HL-60/S4 treated with retinoic acid at 250 ng/mL for 4 days and 3 days (cell line): ENCODE measurements around the gene HOXA13.

Experiments
- in situ Hi-C: fragments of 300-500 bp; cut with MboI; formaldehyde crosslinking; loops from 2 replicates; pipeline ENCODE4 v1.7.0; 2022; ENCODE audit warnings: low sequenced_read_pairs

The HOXA13 gene

DNA sequence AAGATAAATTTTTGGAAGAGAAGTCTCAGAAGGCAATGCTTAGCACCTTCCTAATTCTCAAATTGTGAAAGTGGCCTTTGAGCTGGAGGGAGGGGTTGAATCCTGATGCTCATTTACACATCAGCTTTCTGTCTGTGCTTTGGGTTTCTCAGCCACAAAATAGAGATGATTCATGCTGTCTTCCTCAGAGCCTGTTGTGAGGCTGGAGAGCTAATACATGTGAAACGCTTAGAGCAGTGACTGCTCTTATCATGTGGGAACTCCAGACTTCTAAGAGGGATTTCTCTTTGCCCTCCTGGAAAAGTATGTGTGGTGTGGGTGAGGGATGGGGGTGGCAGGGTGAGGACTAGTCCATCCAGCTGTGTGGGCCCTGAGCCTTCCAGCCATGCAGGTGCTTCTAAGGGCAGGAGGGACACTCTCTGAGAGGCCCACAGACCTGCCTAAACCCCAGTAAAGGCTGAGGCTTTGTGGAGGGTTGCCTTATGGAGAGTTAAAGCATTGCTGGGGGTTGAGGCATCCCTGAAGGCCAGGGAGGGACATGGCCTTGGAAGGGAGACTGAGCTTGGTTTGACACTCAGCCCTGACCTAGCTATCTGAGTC, 37.9 kb upstream of the HOXA13 start:
- in situ Hi-C loops = no loop called here

DNA sequence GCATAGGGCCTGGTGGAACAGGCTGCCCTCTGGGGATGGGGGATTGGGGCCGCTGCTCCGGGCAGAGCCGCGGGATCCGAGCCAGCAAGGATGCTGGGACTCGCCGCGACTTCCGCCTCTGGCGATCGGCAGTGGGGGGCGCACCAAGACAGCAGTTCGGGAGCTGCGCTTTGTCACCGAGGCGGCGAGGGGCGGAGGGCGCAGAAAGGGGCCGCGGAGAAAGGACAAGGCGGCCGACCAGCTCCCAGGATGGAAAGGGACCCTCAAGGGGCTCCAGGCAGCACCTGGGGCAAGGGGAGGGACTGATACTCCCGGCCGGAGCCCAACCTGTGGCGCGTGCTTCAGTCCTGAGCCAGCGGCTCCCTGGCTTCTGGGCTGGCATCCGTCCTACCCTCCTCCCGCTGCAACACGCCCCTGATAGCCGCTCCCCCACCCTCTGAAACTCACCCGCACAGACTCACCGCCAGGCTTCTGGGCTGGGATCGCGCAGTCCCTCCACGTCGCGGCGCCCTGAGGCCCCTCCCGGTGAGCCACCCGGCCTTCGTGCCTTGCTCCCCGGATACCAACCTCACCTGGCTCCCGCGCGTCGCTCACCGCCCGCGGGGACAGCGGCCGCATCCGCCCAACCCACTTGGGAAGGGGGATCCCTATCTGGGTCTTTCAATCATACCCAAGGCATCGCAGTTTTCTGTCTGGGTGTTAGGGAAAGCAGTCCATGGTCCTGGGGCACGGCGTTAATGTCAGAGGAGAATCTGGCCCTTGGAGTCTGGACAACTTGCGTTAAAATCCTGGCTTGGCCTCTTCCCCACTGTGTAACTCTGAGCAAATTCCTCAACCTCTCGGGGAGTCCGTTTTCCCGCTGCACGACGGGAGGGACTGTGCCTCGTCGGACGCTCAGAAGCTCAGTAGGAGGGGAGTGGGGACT, 35.8 kb upstream of the HOXA13 start:
- in situ Hi-C loops = no loop called here

DNA sequence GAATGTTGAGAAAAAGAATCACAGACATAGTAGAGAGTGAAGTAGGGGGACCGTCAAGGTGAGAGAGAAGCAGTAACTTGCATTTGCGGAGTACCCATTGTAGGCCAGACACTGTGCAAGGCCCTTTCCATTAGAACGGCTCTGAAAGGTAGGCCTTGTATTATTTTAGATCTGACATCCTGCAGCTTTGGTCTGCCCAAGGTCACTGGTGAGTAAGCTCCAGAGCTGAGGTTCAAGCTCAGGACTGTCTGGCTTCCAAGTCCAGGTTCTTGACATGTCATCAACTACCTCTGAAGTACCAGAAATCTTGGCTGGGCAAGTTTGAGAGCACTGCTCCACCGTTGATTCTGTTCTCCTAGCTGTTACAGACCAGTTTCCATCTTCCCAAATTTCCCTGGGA, 29.6 kb upstream of the HOXA13 start:
- in situ Hi-C loops = no loop called here

DNA sequence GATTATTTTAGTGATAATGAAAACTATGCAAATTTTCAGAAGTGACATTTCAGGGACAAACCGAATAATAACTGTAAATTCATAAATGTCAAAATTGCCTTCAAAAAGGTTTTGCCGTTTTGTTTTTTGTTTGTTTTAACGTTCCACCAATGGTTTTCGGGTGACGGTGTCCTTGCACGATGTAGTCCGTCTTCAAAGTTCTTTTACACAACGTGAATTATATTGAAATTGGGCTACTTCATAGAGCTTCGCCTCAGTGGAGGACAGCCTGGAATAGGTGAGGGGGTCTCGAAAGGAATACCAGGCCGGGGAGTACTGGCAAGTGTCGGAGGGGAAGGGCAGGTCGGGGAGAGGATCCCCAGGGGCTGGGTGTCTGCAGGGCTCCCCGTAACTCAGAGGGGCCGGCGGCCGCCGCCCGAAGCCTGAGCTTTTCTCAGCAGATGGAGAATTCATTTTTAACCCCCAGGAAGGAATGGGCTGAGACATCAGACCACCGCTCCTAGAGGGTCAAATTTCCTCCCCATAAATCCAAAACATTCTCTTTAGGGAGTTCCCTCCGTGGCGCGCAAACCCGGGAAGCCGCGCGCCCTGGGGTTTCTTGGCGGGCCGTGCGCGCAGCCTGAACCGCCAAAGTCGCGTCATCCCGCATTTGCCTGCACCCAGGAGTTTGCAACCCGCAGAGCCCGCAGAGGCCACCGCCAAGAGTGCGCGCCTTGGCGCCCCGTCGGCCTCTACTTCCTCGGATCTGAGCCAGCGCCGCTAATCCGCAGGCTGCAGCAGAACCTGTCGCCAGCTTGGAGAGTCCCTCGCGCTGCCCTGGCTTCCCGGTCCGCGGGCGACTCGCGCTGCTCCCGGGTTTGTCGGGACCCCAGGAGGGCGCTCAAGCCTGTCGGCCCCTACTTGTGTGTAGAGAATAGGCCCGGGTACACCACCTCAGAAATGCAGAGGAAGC, 25.4 kb upstream of the HOXA13 start:
- in situ Hi-C loops = loop anchor here (25.0 kb wide), 2 partner anchors 337 to 562 kb away; no protein-coding TSS in a partner anchor

DNA sequence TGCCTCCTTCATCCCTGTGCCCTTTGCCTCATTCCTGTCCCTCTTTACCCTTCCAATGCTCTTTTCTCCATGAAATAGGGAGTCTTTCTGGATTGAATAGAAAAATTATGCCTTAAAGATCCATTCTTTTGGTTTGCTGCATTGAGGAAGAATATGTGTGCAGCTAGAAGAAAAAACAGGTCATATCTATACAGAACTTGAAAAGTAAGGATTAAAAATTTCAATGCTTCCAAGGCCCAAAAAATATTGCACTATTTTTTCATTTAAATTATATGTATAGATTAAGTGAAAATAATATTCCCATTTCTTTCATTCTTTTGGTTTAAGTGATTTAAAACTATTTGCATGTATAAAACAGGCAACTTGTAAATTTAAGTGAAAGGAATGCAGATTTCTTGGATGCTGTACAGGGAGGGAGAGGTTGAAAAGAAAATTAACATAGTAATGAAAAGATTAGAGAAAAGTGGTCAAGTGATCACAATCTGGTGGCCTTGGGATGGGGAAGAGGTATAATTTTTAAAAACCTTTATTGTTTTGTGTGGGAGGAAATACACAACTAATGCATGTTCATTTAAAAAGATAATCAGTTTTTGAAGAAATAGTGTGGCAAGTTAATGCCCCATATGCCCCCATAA, 24.2 kb upstream of the HOXA13 start:
- in situ Hi-C loops = loop anchor here (25.0 kb wide), 2 partner anchors 338 to 563 kb away; no protein-coding TSS in a partner anchor

DNA sequence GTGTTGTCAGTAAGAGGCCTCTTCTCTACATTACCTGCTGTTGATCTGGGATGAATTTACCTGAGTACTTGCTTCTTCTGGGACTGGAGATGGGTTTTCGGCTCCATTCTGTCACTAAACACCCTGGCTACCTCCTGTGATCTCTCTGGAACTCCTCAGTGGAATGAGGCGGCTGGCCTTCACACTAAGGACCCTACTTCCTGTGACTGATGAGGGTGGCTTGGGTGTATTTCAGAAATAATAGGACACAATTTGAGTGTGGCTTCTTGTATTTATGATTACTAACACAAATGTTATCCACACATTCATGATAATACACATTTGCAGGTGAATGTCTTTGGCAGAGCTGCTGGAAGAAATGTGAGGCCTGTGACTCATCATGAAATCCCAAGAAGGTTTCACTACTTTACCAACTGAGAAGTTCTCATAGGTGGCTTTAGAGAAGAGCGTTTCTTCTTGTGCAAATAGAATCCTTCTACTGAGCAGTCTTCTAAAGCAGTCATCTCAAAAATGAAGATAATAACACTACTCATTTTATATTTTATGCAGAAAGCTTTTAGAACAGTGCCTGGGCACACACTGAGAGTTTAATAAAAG, 21.4 kb upstream of the HOXA13 start:
- in situ Hi-C loops = loop anchor here (25.0 kb wide), 2 partner anchors 341 to 566 kb away; no protein-coding TSS in a partner anchor

DNA sequence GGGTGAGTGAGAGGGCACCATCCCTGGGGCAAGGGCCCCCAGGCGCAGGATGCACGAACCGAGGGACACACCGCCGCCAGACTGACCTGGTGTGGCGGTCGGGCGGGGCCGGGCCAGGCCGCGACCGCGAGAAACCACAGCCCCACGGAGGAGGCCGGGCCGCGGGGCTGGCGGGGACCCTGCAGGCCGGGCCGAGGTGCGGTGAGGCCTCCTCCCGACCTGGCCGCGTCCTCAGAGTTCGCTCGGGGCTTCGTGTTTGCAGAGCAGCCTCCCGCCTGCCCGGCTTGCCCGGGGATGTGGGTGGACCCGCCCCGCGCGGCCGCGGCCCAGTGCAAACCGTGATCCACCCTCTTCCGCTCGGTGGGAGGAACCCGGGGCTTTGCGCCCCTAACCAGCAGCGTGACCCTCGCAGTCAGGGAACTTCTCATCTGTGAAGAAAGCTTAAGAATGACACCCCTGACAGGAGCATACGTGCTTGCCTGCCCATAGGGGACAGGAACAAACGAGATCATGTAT, 20.6 kb upstream of the HOXA13 start:
- in situ Hi-C loops = loop anchor here (25.0 kb wide), 2 partner anchors 342 to 567 kb away; no protein-coding TSS in a partner anchor

DNA sequence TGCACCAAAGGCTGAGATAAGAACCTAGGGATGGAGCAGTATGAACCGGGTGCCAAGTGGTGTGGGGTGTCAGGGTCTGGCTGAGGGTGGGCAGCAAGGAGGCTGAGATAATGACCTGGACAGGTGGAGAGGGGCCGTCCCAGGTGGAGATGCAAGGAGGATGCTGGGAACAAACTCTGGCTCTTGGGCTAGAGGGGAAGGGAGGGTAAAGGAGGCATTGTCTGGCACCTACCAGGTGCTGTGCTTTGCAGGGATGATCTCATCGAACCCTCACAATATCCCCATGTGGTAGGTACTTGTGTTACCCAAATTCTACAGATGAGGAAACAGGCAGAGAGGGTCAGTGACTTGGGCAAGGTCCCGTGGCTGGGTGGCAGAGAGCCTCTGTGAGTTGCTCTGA, 19.9 kb upstream of the HOXA13 start:
- in situ Hi-C loops = loop anchor here (25.0 kb wide), 2 partner anchors 342 to 567 kb away; no protein-coding TSS in a partner anchor

DNA sequence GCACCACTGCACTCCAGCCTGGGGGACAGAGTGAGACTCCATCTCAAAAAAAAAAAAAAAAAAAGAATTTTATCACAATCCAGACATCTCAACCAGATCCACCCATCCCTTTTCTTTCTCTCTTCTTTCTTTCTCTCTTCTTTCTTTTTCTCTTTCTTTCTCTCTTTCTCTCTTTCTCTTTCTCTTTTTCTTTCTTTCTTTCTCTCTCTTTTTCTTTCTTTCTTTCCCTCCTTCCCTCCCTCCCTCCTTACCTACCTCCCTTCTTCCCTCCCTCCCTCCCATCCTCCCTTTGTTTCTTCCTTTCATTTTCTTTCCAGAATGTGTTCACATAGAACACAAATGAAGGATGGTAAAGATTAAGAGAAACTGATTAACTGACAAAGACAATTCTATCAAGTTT, 18.1 kb upstream of the HOXA13 start:
- in situ Hi-C loops = loop anchor here (25.0 kb wide), 2 partner anchors 344 to 569 kb away; no protein-coding TSS in a partner anchor

DNA sequence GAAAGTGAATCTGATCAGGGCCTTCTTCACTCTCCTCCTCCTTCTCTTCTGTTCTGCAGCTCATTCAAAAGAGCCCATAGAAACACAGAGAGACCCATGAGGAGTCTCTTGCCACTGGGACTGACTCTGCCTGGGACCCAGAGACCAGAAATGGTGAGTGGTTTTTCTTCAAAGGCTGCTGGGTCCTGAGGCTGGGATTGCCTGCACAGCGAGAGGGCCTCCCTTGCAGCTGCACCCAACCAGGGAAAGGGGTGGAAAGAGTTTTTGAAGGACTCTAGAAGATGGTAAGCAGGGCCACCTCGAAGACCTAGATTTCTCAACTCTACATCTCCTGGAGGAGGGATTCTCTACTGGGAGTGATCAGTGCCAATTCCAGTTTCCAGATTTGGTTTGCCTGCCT, 15.5 kb upstream of the HOXA13 start:
- in situ Hi-C loops = loop anchor here (25.0 kb wide), 2 partner anchors 347 to 572 kb away; no protein-coding TSS in a partner anchor

DNA sequence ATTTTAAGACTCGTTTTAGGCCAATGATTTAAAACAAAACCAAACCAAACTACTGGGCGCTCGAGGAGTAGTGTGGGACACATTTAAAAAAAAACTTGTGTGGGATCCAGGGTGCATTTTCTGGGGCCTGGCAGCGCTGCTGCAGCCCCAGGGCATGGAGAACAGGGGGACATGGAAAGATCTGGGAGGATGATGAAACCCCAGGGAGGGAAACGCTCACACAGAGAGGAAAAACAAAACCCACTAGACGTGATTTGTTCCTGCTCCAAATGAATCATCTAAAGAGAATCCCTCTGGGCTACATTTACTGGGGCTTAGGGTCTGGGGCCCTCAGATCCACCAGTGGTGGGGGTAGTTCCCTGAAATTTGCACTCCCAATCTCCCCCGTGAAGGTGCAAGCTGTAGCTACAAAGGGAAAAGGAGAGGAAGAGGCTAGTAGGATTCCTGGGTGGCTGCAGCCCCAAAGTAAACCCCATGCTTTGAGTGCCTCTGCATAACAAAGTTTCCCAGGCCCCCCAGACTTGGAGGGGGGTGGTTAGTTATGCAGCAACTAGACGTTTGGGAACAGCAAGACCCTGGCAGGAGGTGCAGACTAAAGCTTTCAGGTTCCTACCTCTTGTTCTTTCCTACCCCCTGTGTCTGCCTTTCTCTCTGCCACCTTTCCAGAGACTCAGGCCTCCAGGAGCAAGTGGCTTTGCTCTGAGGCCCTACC, 14.5 kb upstream of the HOXA13 start:
- in situ Hi-C loops = loop anchor here (25.0 kb wide), 2 partner anchors 348 to 573 kb away; no protein-coding TSS in a partner anchor

DNA sequence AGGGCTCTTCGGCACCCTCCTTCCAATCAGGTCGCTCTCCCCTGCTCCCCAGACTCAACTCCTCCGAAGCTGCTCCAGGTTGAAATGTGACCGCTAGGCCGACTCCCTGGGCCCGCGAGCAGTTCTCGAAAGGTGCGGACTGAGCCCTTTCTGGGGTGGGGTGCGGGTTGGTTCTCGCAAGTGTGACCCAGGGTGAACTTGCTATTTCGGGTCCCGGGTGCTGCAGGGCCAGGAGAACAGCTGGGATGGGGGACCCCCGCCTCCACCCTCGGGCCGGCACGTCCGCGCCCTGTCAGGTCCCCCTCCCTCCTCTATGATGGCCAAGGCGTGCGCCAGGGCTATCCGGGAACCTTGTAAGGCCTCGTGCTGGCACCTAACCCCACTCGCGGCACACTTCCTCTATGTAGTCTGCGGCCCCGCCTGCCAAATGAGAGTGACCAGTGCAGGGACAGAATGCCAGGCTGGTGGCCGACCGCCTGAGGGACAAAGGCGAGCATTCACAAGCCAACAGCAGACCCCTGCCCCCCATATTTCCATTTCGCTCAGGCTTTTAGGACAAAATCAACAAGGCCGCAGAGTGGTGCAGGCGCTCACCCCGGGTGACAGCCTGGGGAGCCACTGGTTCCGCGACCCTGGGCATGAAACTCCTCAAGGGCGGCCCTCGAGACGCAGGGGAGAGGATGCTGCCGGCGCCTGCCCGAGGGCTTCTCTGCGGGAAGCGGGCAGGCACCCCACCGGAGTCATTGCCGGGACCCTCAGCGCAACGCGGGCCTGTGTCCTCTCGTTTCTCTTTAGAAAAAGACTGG, 13.7 kb upstream of the HOXA13 start:
- in situ Hi-C loops = loop anchor here (25.0 kb wide), 2 partner anchors 349 to 574 kb away; no protein-coding TSS in a partner anchor

DNA sequence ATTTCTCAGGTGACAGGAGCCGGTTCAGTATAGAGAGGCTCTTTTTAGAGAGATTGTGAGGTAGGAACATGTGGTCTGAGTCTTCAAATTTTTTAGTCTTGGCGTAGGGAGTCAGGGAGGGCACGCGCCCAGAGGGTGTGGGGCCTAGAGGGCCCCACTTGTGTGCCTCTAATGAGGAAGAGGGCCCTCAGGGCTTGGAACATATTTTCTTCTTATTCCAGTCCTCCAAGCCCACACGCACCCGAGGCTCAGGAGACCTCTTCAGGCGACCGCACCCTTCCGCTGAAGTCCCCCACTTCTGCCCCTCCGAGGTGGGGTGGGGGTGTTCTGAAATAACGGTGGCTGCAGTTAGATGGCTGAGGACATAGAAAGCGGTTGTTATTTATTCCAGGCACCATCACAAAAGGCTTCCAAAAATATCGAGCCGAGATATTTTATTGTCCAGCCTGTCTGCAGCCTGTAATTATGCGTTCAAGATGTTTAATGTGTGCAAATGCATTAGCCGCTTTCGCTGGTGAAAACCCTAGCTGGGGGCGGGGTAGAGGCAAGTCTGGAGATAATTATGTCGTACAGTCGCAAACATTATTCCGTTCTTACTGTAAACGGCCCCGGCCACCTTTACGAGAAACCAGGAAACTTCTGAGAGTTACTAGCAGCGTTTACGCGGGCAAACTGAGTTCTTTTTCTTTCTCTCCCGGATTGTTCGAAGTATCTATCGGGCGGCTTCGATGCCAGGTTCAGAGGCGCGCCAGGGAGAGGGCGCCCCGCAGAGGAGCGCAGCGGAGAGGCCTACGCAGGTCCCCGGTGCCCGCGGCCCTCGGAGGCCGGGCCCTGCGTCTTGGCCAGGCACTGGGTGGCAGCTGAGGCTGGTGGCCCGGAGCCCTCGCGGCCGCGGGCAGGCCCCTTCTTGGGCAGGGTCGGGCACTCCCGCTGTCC, 12.9 kb upstream of the HOXA13 start:
- in situ Hi-C loops = loop anchor here (25.0 kb wide), 2 partner anchors 350 to 575 kb away; no protein-coding TSS in a partner anchor

DNA sequence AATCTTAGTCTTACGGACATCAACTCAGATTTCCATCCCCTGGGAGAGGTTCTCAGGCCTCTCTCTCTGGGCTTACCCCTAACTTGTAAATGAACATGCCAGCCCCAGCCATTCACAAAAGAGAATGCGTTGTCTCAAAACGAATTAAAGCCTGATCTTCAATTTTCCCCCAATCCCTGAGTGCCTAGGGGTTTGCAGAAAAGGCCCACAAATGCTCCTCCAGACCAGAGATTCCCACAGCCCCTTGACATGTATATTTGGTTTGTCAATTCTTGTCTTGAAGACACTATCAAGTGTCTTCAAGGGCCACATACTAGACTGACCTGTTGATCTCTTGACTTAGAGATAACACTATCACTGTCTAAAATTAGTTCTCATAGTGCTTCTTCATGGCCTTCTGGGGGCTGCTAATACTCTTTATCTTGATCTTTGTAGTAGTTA, 11.9 kb upstream of the HOXA13 start:
- in situ Hi-C loops = loop anchor here (25.0 kb wide), 2 partner anchors 351 to 576 kb away; no protein-coding TSS in a partner anchor

DNA sequence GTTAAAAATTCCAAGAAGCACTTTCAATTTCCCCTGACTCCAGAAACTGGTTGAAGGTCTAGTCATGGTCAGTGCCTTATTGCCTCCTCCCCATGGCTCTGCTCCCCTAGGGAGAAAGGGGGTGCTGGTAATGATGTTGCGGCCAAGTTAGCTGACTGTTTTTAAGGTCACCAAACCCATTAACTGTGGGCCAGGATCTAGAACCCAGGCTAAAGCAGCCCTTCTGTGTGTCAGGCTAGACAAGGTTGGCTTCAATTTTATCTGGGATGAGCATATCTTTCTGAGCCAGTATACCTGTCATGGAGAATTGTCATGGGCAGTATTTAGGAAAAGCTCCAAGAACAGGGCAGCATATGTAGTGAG, 11.2 kb upstream of the HOXA13 start:
- in situ Hi-C loops = loop anchor here (25.0 kb wide), 2 partner anchors 351 to 576 kb away; no protein-coding TSS in a partner anchor

DNA sequence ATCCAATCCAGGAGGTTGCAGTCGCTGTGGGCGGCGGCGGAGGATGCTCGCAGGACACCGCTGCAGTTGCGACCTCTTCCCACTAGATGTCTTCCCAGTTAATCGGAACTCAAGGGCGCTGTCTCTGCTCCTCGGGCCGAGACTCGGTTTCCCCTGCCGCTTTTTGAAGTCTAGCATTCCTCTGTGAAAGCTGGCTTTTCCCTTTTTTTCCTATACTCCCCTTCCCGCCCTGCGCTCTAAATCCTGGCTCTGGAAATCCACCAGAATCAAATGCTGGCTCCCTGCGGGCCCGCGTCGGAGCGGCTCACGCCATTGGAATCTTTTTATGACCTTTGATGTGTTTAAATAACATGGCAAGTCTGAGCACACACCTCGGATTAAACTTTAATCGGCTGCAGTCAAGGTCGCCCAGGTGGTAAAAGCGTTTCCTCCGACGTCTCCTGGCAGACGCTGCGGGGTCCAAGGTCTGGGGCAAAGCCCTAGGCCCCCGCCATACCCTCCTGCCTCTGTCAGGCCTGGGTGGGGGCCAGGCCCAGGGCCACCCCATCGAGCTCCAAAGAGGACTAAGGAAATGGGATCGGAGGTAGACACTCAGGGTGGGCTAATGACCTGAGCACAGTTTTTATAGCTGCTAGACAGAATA, 10.7 kb upstream of the HOXA13 start:
- in situ Hi-C loops = loop anchor here (25.0 kb wide), 2 partner anchors 352 to 577 kb away; no protein-coding TSS in a partner anchor
